Measurements from ENCODE around the gene ZC3H7B. TPM values are rescaled to one million over a fixed set of nuclear protein-coding genes. Genes with fewer than 3 reads are reported as not detected.
"Not testable (repeated sequence)": the region's sequence is repeated elsewhere in the genome, so short reads cannot be mapped to it uniquely, and the experiment has no call there.

The ZC3H7B gene
- total RNA-seq, 2 experiments from 2014 or later = 46.1 to 47.9 TPM

DNA sequence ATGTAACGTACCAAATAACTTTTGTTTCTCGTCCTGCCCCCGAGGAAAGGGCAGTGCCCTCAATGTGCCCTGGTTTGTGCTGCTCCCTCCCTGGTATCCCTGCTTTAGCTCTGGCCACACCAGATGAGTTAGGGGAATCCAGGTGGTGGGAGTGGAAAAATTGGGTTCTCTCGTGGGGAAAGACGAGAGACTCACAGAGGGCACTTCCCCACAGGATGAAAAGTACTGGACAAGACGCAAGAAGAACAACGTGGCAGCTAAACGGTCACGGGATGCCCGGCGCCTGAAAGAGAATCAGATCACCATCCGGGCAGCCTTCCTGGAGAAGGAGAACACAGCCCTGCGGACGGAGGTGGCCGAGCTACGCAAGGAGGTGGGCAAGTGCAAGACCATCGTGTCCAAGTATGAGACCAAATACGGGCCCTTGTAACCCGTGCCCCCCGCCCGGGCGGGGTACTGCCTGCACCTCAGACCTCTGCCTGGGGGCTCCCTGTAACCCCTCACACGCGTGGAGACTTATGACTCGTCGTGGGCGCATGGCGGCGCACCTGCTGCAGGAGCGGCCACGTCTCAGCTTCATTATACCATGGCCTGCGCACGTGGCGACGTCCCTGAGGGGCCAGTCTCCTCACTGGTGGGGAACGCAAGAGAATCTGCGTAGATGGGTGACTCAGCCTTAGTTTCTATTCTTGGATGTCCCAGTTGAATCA is 94.4 kb downstream of the ZC3H7B start:
- ChIA-PET POLR2A (no interaction called here), CTCF (interaction anchor here (1.3 kb wide), 1 partner anchor 473 kb away, joined by 3 read pairs; no protein-coding TSS in a partner anchor)
- intact Hi-C loops (cut with micrococcal nuclease) = no loop called here
- H3K4me3 Mint-ChIP-seq = no peak overlapping the region
- no peaks in the 10 kb centered on the region for H3K36me3 Mint-ChIP-seq (ENCODE audit: low read depth)
- ATAC-seq = no peak
- TF ChIP-seq CTCF (IDR thresholded peaks at IDR 0.05) = no peak
- H3K9me3 Mint-ChIP-seq = no peaks in the 10 kb centered on the region
- H3K27me3 Mint-ChIP-seq = no peaks in the 10 kb centered on the region
- no peaks in the 10 kb centered on the region for H3K4me1 Mint-ChIP-seq (ENCODE audit: low read depth)
- DNase-seq = no peak
- no peak overlapping the region for H3K27ac Mint-ChIP-seq

DNA sequence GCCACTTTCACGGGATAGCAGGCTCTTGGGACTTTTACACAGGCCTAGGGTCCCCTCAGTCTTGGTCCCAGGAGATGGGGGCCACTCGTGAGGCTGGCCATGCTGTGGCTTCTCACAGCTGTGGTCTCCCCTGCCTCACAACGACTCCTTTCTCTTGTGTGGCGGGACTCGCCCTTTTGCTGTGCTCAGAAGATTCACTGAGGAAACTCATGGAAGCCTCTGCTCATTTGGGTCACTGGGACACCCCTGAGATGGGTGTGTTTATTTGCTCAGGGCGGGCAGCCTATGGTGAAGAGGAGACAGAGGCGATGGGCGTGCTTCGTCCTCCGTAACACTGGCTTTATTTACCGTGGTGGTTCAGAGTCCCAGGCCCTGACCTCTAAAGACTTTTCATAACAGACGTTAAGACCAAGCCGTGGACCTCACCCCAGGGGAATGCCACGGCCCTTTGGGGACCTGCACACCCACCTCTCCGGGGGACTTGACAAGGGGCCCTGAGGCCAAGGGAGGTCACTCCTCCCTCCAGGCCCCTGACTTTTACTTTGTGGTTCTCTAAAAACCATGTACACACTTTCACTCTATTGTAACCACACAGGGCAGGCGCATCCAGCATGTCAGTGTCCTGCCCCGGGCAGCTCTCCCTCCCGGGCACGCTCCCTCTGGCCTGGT is 96.0 kb downstream of the ZC3H7B start:
- no peak for TF ChIP-seq CTCF (IDR thresholded peaks at IDR 0.05)
- H3K27ac Mint-ChIP-seq = no peak overlapping the region
- DNase-seq = no peak
- H3K9me3 Mint-ChIP-seq = no peaks in the 10 kb centered on the region
- no peaks in the 10 kb centered on the region for H3K36me3 Mint-ChIP-seq (ENCODE audit: low read depth)
- no peaks in the 10 kb centered on the region for H3K4me1 Mint-ChIP-seq (ENCODE audit: low read depth)
- intact Hi-C loops (cut with micrococcal nuclease) = no loop called here
- ChIA-PET CTCF (interaction anchor here (8.9 kb wide), 1 partner anchor 128 kb away, joined by 106 read pairs; no protein-coding TSS in a partner anchor), POLR2A (interaction anchor here (0.5 to 1.2 kb wide), 4 partner anchors 49 to 139 kb away, joined by 3 to 4 read pairs (median 4); partner anchors contain the start of gene TOB2)
- no peak overlapping the region for H3K4me3 Mint-ChIP-seq
- H3K27me3 Mint-ChIP-seq = no peaks in the 10 kb centered on the region
- no peak for ATAC-seq

GRCh38 chr22:41398921-41399320 is 97.6 kb downstream of the ZC3H7B start:
- Mint-ChIP-seq H3K4me3 (no peak overlapping the region), H3K27me3 (no peaks in the 10 kb centered on the region), H3K4me1 (ENCODE audit: low read depth) (peaks cover 3% of the 10 kb centered on the region), H3K36me3 (ENCODE audit: low read depth) (no peaks in the 10 kb centered on the region), H3K9me3 (no peaks in the 10 kb centered on the region), H3K27ac (no peak overlapping the region)
- ATAC-seq = no peak
- no peak for TF ChIP-seq CTCF (IDR thresholded peaks at IDR 0.05)
- intact Hi-C loops (cut with micrococcal nuclease) = no loop called here
- DNase-seq = no peak
- POLR2A ChIA-PET = no interaction called here
- CTCF ChIA-PET = interaction anchor here (1.4 to 8.9 kb wide), 2 partner anchors 126 to 134 kb away, joined by 3 to 106 read pairs; no protein-coding TSS in a partner anchor

DNA sequence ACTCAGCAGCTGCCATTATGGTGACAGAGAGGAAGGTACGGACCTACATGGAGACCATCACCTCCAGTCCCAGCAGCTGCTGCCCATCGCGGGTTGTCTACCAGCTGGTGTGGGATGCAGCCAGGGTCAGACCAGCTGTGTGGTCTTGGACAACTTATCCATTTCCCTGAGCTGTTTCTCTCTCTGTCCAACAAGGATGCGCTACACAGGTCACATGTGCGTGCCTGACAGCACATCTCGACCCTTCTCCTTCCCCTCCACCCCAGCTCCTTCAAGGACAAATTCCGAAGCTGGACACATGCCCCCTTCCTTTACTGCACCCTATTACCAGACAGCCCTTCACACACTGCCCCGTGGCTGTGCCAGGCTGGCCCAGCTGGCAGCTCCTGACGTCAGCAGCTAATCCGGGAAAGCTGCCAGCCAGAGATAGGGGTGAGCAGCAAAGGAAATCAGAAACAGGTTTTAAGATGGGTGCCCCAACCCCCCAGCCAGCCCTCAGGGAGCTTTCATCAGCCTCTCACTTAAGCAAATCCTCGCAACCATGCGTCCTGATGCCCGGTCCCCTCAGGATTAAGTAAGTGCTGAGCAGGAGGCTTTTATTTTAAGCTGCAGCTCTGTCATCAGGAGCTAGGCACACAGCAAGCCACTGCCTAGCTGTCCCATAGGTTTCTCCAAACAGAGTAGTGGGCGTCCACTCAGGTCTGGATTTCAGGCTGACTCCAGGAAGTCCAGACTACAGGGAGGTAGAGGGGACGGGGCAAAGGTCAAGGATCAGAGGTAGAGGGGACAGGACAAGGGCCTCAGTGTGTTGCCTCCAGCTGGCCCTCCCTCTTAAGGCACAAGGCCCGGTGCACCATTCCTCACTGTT is 100.7 kb downstream of the ZC3H7B start:
- no peak overlapping the region for H3K27ac Mint-ChIP-seq
- H3K4me3 Mint-ChIP-seq = no peak overlapping the region
- H3K27me3 Mint-ChIP-seq = no peaks in the 10 kb centered on the region
- ChIA-PET POLR2A (interaction anchor here (0.9 to 2.9 kb wide), 3 partner anchors 44 to 67 kb away, joined by 3 to 15 read pairs (median 8); partner anchors contain the start of genes ACO2, PHF5A and TOB2), CTCF (interaction anchor here (0.8 to 8.9 kb wide), 16 partner anchors 9 to 194 kb away, joined by 3 to 106 read pairs (median 14); partner anchors contain the start of genes ACO2, PHF5A and TEF)
- no peak for TF ChIP-seq CTCF (IDR thresholded peaks at IDR 0.05)
- H3K36me3 Mint-ChIP-seq (ENCODE audit: low read depth) = no peaks in the 10 kb centered on the region
- no peaks in the 10 kb centered on the region for H3K9me3 Mint-ChIP-seq
- no peak for ATAC-seq
- no peak for DNase-seq
- intact Hi-C loops (cut with micrococcal nuclease) = loop anchor here (5.0 kb wide), 1 partner anchor 125 kb away; no protein-coding TSS in a partner anchor
- H3K4me1 Mint-ChIP-seq (ENCODE audit: low read depth) = peaks cover 19% of the 10 kb centered on the region

DNA sequence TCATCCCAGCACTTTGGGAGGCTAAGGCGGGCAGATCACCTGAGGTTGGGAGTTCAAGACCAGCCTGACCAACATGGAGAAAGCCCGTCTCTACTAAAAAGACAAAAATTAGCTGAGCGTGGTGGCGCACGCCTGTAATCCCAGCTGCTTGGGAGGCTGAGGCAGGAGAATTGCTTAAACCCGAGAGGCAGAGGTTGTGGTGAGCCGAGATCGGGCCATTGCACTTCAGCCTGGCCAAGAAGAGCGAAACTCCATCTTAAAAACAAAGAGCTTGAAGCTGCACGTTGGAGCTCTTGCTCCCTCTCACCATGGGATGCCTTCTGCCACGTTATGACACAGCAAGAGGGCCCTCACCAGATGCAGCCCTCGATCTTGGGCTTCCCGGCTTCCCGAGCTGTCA is 101.5 kb downstream of the ZC3H7B start:
- H3K36me3 Mint-ChIP-seq (ENCODE audit: low read depth); H3K27me3 Mint-ChIP-seq; H3K4me3 Mint-ChIP-seq; ATAC-seq; H3K27ac Mint-ChIP-seq; DNase-seq; H3K9me3 Mint-ChIP-seq: not testable (repeated sequence)
- H3K4me1 Mint-ChIP-seq (ENCODE audit: low read depth) = peaks cover 19% of the 10 kb centered on the region
- ChIA-PET POLR2A (interaction anchor here (2.5 to 2.9 kb wide), 3 partner anchors 43 to 115 kb away, joined by 7 to 15 read pairs (median 8); partner anchors contain the start of gene TOB2), CTCF (interaction anchor here (0.7 to 8.9 kb wide), 26 partner anchors 10 to 646 kb away, joined by 3 to 106 read pairs (median 8); partner anchors contain the start of genes ACO2, PHF5A, TEF and TOB2)
- intact Hi-C loops (cut with micrococcal nuclease) = loop anchor here (5.0 kb wide), 1 partner anchor 124 kb away; no protein-coding TSS in a partner anchor
